H9 (cell line): Measurements from ENCODE around the gene GID8. TPM values are rescaled to one million over a fixed set of nuclear protein-coding genes. Genes with fewer than 3 reads are reported as not detected.

Source experiments
- DNase-seq: peaks from one replicate; pipeline ENCODE4 v3.0.0-alpha.2; 2017
- H2AFZ ChIP-seq: one replicate; pipeline ENCODE4 v1.6.1; 2013; ENCODE audit warnings: mild to moderate bottlenecking, low read length, control low read depth, moderate library complexity
- H2AK5ac ChIP-seq: 2 replicates; pipeline ENCODE4 v1.6.1; 2013; ENCODE audit warnings: low read length, control low read depth, mixed read lengths; ENCODE audit not compliant: insufficient read length
- H2BK120ac ChIP-seq: one replicate; pipeline ENCODE4 v1.6.1; 2013; ENCODE audit warnings: low read depth, mild to moderate bottlenecking, low read length, control low read depth, inconsistent platforms; ENCODE audit not compliant: poor library complexity, severe bottlenecking
- H2BK12ac ChIP-seq: 2 replicates; pipeline ENCODE4 v1.6.1; 2013; ENCODE audit warnings: low read length, control low read depth, mixed read lengths, low read depth; ENCODE audit not compliant: insufficient read length
- H2BK15ac ChIP-seq: 2 replicates; pipeline ENCODE4 v1.6.1; 2013; ENCODE audit warnings: low read depth, low read length, control low read depth
- H2BK20ac ChIP-seq: one replicate; pipeline ENCODE4 v1.6.1; 2013; ENCODE audit warnings: low read depth, mild to moderate bottlenecking, low read length, control low read depth, inconsistent platforms; ENCODE audit not compliant: poor library complexity, severe bottlenecking
- H2BK5ac ChIP-seq: 2 replicates; pipeline ENCODE4 v1.6.1; 2013; ENCODE audit warnings: low read length, control low read depth, mixed read lengths; ENCODE audit not compliant: insufficient read length
- H3K14ac ChIP-seq: 2 replicates; pipeline ENCODE4 v1.6.1; 2013; ENCODE audit warnings: low read length, control low read depth; ENCODE audit not compliant: insufficient read depth
- H3K18ac ChIP-seq: 2 replicates; pipeline ENCODE4 v1.6.1; 2013; ENCODE audit warnings: low read depth, mild to moderate bottlenecking, mixed read lengths, low read length, control low read depth; ENCODE audit not compliant: insufficient read length
- H3K23ac ChIP-seq: 2 replicates; pipeline ENCODE4 v1.6.1; 2013; ENCODE audit warnings: low read length, control low read depth, mixed read lengths, low read depth; ENCODE audit not compliant: insufficient read length
- H3K23me2 ChIP-seq: 2 replicates; pipeline ENCODE4 v1.6.1; 2013; ENCODE audit warnings: low read depth, mild to moderate bottlenecking, mixed read lengths, low read length, control low read depth; ENCODE audit not compliant: insufficient read length, poor library complexity, severe bottlenecking
- H3K27ac ChIP-seq: 2 replicates; pipeline ENCODE4 v1.5.1; 2013; ENCODE audit warnings: low read length, control low read depth, mixed read lengths, low read depth; ENCODE audit not compliant: insufficient read length
- H3K27me3 ChIP-seq: 2 replicates; pipeline ENCODE4 v1.6.1; 2013; ENCODE audit warnings: low read length, control low read depth, inconsistent platforms; ENCODE audit not compliant: insufficient read depth
- H3K4ac ChIP-seq: 2 replicates; pipeline ENCODE4 v1.6.1; 2013; ENCODE audit warnings: low read depth, mild to moderate bottlenecking, control low read depth, inconsistent platforms, low read length, moderate library complexity
- H3K4me1 ChIP-seq: 2 replicates; pipeline ENCODE4 v1.6.1; 2013; ENCODE audit warnings: low read length, control low read depth, inconsistent platforms; ENCODE audit not compliant: insufficient read depth
- H3K4me2 ChIP-seq: 2 replicates; pipeline ENCODE4 v1.6.1; 2013; ENCODE audit warnings: low read length, control low read depth, mixed read lengths; ENCODE audit not compliant: insufficient read length, insufficient read depth
- H3K56ac ChIP-seq: 2 replicates; pipeline ENCODE4 v1.6.1; 2013; ENCODE audit warnings: low read depth, mild to moderate bottlenecking, mixed read lengths, low read length, control low read depth; ENCODE audit not compliant: insufficient read length
- H3K79me1 ChIP-seq: 2 replicates; pipeline ENCODE4 v1.6.1; 2013; ENCODE audit warnings: low read depth, mild to moderate bottlenecking, moderate library complexity, low read length, control low read depth, inconsistent platforms; ENCODE audit not compliant: insufficient read depth, poor library complexity, severe bottlenecking
- H3K79me2 ChIP-seq: 2 replicates; pipeline ENCODE4 v1.6.1; 2013; ENCODE audit warnings: low read length, control low read depth, inconsistent platforms; ENCODE audit not compliant: insufficient read depth
- H3K9ac ChIP-seq: 2 replicates; pipeline ENCODE4 v1.6.1; 2013; ENCODE audit warnings: low read length, control low read depth, mixed read lengths; ENCODE audit not compliant: insufficient read length; ENCODE audit errors: extremely low read depth
- H3K9me3 ChIP-seq: one replicate; pipeline ENCODE4 v1.6.1; 2013; ENCODE audit warnings: low read depth, low read length, inconsistent platforms; ENCODE audit not compliant: control insufficient read depth
- H3T11ph ChIP-seq: one replicate; pipeline ENCODE4 v1.6.1; 2013; ENCODE audit warnings: mild to moderate bottlenecking, low read length, control low read depth, inconsistent platforms
- H4K20me1 ChIP-seq: one replicate; pipeline ENCODE4 v1.6.1; 2013; ENCODE audit not compliant: control insufficient read depth, insufficient read length, insufficient read depth
- H4K5ac ChIP-seq: 2 replicates; pipeline ENCODE4 v1.6.1; 2013; ENCODE audit warnings: low read depth, mild to moderate bottlenecking, mixed read lengths, low read length, control low read depth; ENCODE audit not compliant: insufficient read length
- H4K8ac ChIP-seq: replicated peaks from 2 replicates; pipeline ENCODE4 v1.6.1; 2013; ENCODE audit warnings: low read length, control low read depth, mixed read lengths, low read depth; ENCODE audit not compliant: insufficient read length
- H4K91ac ChIP-seq: 2 replicates; pipeline ENCODE4 v1.6.1; 2013; ENCODE audit warnings: low read depth, mild to moderate bottlenecking, moderate library complexity, mixed read lengths, low read length, control low read depth; ENCODE audit not compliant: insufficient read length
- H3K27ac Mint-ChIP-seq, 3 experiments: 2 replicates in 2 of 3; 3 replicates in 1 of 3; pipeline ENCODE4 v1.8.0; 2020 to 2021; ENCODE audit warnings: mixed read lengths in 3 of 3, mild to moderate bottlenecking in 1 of 3, moderate library complexity in 1 of 3
- H3K27me3 Mint-ChIP-seq: 2 replicates; pipeline ENCODE4 v1.8.0; 2021; ENCODE audit warnings: low read depth, mild to moderate bottlenecking, moderate library complexity, mixed read lengths
- H3K36me3 Mint-ChIP-seq, 3 experiments: 2 replicates in 2 of 3; 3 replicates in 1 of 3; pipeline ENCODE4 v1.8.0; 2020 to 2021; ENCODE audit warnings: low read depth in 3 of 3, mixed read lengths in 3 of 3; ENCODE audit not compliant: insufficient read depth in 1 of 3
- H3K4me1 Mint-ChIP-seq, 2 experiments: 2 replicates each; pipeline ENCODE4 v1.8.0; 2020; ENCODE audit warnings: mixed read lengths in 2 of 2
- H3K4me3 Mint-ChIP-seq, 2 experiments: 2 replicates in 1 of 2; 3 replicates in 1 of 2; pipeline ENCODE4 v1.8.0; 2020 to 2021; ENCODE audit warnings: mild to moderate bottlenecking in 2 of 2, mixed read lengths in 2 of 2, moderate library complexity in 1 of 2
- H3K9me3 Mint-ChIP-seq, 2 experiments: 2 replicates in 1 of 2; 3 replicates in 1 of 2; pipeline ENCODE4 v1.8.0; 2020; ENCODE audit warnings: mild to moderate bottlenecking in 2 of 2, mixed read lengths in 2 of 2, moderate library complexity in 1 of 2
- WGBS: extraction: QIAGEN DNeasy Blood & Tissue Kit; methylation state at CpG from one replicate; pipeline ENCODE4 v1.1.7; 2013; ENCODE audit warnings: missing lambda C conversion rate, low lambda C conversion rate, mixed read lengths; ENCODE audit not compliant: insufficient read length; ENCODE audit errors: extremely low coverage; 5-methylcytosine and 5-hydroxymethylcytosine counted together
- total RNA-seq: library from RNA; stranded (reverse); gene quantifications from 2 replicates; pipeline ENCODE4 v1.2.1, GENCODE V29; 2021
- TF ChIP-seq, protein P1 (sequence below): fragments of 200-600 bp; sonication (generic); conservative IDR thresholded peaks from 3 replicates; pipeline ENCODE4 v1.8.0; 2021; ENCODE audit warnings: antibody characterized with exemption, mild to moderate bottlenecking

GID8 gene
- total RNA-seq, 1 experiment from 2014 or later = 60.9 TPM

DNA sequence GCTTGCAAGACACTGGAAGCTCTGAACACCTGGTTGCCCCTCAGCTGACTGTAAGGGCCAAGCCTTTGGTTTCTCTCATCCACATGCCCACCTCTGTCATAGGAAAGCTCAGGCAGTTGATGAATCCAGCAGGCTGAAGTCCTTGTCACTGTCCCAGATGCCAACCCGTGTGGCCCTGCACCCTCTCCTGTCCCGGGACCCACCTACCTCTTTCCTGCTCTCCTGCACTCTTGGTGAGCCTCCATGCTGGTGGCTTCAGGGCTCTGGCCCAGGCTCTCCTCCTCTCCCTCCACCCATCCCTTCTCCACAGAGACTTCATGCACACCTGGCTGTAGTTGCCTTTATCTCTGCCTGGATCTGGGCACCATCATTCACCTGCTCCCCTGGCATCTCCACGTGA is 4.0 kb upstream of the GID8 start:
- no peak overlapping the region for H3K56ac ChIP-seq
- no peak overlapping the region for H3T11ph ChIP-seq
- Mint-ChIP-seq H3K36me3 (peaks cover 7 to 19% (median 8%) of the 10 kb centered on the region in 3 experiments), H3K27me3 (peaks cover 2% of the 10 kb centered on the region; the same call in 1 of the 2 replicates), H3K4me1 (peaks cover 33 to 38% of the 10 kb centered on the region in 2 experiments), H3K4me3 (no peak overlapping the region), H3K9me3 (no peaks in the 10 kb centered on the region), H3K27ac (no peak overlapping the region)
- no peak overlapping the region for H2AK5ac ChIP-seq
- TF ChIP-seq, protein P1, sequence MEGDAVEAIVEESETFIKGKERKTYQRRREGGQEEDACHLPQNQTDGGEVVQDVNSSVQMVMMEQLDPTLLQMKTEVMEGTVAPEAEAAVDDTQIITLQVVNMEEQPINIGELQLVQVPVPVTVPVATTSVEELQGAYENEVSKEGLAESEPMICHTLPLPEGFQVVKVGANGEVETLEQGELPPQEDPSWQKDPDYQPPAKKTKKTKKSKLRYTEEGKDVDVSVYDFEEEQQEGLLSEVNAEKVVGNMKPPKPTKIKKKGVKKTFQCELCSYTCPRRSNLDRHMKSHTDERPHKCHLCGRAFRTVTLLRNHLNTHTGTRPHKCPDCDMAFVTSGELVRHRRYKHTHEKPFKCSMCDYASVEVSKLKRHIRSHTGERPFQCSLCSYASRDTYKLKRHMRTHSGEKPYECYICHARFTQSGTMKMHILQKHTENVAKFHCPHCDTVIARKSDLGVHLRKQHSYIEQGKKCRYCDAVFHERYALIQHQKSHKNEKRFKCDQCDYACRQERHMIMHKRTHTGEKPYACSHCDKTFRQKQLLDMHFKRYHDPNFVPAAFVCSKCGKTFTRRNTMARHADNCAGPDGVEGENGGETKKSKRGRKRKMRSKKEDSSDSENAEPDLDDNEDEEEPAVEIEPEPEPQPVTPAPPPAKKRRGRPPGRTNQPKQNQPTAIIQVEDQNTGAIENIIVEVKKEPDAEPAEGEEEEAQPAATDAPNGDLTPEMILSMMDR = no peak
- no CpG with 5 or more reads among the region's 3 CpGs for WGBS
- no peak overlapping the region for H3K27ac ChIP-seq
- H3K18ac ChIP-seq = no peak overlapping the region
- no peak overlapping the region for H2BK20ac ChIP-seq
- H2BK12ac ChIP-seq = no peak overlapping the region
- H3K9ac ChIP-seq = peak overlapping the region; percentile 14
- H3K27me3 ChIP-seq = no peaks in the 10 kb centered on the region
- no peak overlapping the region for H4K91ac ChIP-seq
- no peak overlapping the region for H4K8ac ChIP-seq
- no peak overlapping the region for H2BK5ac ChIP-seq
- H3K9me3 ChIP-seq = no peaks in the 10 kb centered on the region
- peaks cover 1% of the 10 kb centered on the region for H3K23me2 ChIP-seq
- H2BK15ac ChIP-seq = no peak overlapping the region
- no peaks in the 10 kb centered on the region for H4K20me1 ChIP-seq
- H3K79me2 ChIP-seq = peaks cover 73% of the 10 kb centered on the region
- no peak overlapping the region; the same call in 1 of the 2 replicates for H3K14ac ChIP-seq
- H4K5ac ChIP-seq = no peak overlapping the region
- H3K4me2 ChIP-seq = peak overlapping the region; percentile 27
- H3K4ac ChIP-seq = no peak overlapping the region
- no peaks in the 10 kb centered on the region for H3K79me1 ChIP-seq
- no peak overlapping the region for H3K23ac ChIP-seq
- H2BK120ac ChIP-seq = no peak overlapping the region
- DNase-seq = no peak
- peaks cover 17% of the 10 kb centered on the region; the same call in 1 of the 2 replicates for H3K4me1 ChIP-seq
- H2AFZ ChIP-seq = no peak overlapping the region
